K562 (cell line): Measurements from ENCODE around the gene HOXD9. TPM values are rescaled to one million over a fixed set of nuclear protein-coding genes. Genes with fewer than 3 reads are reported as not detected.

Source experiments
- polyA plus RNA-seq, 8 experiments: library from polyadenylated mRNA; depleted of rRNA in 4 of 8; stranded (reverse) in 5 of 8; unstranded in 3 of 8; fragments of >200 nt; fragmentation: Nextera tagmentation in 2 of 8; fragmentation: Illumina TruSeq in 1 of 8; extraction: Ambion mirVana in 2 of 8; extraction: Trizol in 1 of 8; gene quantifications; 2 replicates each; pipeline versions ENCODE4 v1.2.1 to v1.2.3, GENCODE V29; 2011 to 2014; ENCODE audit warnings: inconsistent platforms in 1 of 8, missing spikeins in 1 of 8
- total RNA-seq, 7 experiments: library from RNA; depleted of rRNA in 6 of 7; stranded (reverse); fragments of >200 nt in 6 of 7; fragmentation: Illumina TruSeq in 2 of 7; extraction: Trizol in 2 of 7; gene quantifications; 2 replicates each; pipeline versions ENCODE4 v1.2.1 to v1.2.3, GENCODE V29; 2011 to 2021; ENCODE audit warnings: low replicate concordance in 1 of 7
- TF ChIP-seq, protein P1 (sequence below), 2 experiments: fragments of 450-650 bp; IDR thresholded peaks; 2 replicates each; pipeline ENCODE4 v1.6.1; 2016; ENCODE audit warnings: mild to moderate bottlenecking in 2 of 2, borderline replicate concordance in 1 of 2, low read depth in 1 of 2, moderate library complexity in 1 of 2

The HOXD9 gene
- total and polyA plus RNA-seq, 9 of the 15 experiments (the other 6 are each of a cell fraction or from before 2014, with no cell fraction given) = not detected

DNA sequence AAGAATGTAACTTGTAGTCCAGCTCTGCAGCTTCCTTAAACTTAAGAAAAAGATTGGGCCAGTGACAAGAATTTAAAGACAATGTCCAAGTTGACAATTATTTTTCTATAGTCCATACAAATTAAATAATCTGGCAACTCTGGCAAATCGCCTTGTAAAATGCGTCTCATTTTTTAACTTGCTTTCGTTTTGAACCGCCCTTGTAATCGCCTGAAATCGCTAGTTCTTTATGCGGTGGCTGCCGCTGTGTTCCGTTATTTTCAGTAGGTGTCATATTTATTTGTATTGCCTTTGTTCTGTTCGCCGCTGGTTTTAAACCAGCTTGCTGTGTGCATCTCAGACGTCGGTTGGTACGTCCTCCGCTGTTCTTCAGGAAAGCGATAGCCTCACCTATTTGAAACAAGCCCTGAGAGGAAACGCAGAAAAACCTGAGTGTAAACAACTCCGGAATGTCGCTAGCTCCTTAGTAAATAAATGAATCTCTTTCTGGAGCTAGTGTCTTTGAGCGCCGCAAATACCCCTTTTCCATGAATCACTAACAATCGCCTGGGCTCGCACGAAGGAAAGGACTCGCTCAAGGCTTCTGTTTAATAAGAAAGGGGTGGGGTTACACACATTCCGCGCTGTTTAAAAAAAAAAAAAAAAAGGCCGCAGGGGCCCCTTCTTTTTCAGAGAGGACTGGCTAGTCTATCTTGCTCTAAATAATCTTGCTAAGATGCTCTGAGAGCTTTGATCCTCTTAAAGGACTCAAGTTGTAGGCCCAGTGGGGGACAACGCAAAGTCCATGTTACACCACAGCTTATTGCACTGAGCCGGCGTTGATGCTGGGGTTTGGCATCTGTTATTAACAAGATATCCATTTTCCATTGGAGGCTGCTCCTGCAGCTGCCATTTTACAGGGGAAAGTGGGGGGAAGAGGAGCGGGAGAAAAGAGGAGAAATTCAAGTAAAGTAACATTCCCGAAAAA lies 10.0 kb downstream of the HOXD9 start (continued):
- TF ChIP-seq, protein P1, sequence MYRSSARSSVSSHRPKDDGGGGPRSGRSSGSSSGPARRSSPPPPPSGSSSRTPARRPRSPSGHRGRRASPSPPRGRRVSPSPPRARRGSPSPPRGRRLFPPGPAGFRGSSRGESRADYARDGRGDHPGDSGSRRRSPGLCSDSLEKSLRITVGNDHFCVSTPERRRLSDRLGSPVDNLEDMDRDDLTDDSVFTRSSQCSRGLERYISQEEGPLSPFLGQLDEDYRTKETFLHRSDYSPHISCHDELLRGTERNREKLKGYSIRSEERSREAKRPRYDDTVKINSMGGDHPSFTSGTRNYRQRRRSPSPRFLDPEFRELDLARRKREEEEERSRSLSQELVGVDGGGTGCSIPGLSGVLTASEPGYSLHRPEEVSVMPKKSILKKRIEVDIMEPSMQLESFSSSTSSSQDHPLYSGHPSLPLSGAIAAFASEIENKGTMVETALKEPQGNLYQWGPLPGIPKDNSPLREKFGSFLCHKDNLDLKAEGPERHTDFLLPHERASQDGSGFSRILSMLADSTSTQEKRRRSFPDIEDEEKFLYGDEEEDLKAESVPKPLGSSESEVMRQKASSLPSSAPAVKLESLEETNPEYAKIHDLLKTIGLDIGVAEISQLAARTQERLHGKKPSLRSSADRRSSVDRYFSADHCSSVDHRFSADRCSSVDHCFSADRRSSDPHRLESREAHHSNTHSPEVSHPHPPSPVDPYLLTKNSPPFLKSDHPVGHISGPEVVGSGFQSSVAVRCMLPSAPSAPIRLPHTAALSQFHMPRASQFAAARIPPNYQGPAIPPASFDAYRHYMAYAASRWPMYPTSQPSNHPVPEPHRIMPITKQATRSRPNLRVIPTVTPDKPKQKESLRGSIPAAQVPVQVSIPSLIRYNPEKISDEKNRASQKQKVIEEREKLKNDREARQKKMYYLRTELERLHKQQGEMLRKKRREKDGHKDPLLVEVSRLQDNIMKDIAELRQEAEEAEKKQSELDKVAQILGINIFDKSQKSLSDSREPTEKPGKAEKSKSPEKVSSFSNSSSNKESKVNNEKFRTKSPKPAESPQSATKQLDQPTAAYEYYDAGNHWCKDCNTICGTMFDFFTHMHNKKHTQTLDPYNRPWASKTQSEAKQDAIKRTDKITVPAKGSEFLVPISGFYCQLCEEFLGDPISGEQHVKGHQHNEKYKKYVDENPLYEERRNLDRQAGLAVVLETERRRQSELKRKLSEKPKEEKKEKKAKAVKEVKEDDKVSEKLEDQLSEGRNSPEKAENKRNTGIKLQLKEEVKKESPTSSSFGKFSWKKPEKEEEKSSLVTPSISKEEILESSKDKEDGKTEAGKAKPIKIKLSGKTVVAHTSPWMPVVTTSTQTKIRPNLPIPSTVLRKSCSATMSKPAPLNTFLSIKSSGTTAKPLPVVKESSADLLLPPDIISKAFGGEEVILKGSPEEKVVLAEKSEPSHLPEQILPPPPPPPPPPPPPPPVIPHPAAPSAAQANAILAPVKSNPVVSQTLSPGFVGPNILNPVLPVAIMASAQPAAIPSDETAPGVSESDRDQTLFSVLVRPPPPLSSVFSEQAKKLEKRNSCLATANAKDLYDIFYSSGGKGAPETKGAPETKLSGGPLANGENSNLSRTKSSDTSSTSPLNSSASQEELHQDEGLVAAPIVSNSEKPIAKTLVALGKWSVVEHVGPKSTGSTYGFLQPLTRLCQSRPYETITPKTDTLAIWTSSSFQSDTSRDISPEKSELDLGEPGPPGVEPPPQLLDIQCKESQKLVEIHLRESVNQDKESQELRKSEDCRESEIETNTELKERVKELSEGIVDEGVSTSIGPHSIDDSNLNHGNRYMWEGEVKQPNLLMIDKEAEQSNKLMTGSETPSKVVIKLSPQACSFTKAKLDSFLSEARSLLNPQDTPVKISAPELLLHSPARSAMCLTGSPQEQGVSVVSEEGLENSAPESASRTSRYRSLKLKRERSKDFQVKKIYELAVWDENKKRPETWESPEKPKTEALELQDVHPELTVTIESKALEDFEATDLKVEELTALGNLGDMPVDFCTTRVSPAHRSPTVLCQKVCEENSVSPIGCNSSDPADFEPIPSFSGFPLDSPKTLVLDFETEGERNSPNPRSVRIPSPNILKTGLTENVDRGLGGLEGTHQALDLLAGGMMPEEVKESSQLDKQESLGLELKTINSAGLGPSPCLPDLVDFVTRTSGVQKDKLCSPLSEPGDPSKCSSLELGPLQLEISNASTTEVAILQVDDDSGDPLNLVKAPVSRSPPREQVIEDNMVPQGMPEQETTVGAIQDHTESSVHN (IDR thresholded peaks at IDR 0.05; ENCODE audit: borderline replicate concordance in 1 of 2, low read depth in 1 of 2) = 0 out of 4 replicates have a peak, but pooled peaks of 1 of the 2 experiments have one; percentile 39
- TF ChIP-seq, all 486 proteins: peak for 6
